HPDE6-E6E7 (cell line): Measurements from ENCODE around the gene SLITRK1.

Source experiments
- DNase-seq: peaks from one replicate; pipeline ENCODE4 v3.0.0; 2011; ENCODE audit warnings: missing footprints; ENCODE audit errors: extremely low spot score

The SLITRK1 gene, protein sequence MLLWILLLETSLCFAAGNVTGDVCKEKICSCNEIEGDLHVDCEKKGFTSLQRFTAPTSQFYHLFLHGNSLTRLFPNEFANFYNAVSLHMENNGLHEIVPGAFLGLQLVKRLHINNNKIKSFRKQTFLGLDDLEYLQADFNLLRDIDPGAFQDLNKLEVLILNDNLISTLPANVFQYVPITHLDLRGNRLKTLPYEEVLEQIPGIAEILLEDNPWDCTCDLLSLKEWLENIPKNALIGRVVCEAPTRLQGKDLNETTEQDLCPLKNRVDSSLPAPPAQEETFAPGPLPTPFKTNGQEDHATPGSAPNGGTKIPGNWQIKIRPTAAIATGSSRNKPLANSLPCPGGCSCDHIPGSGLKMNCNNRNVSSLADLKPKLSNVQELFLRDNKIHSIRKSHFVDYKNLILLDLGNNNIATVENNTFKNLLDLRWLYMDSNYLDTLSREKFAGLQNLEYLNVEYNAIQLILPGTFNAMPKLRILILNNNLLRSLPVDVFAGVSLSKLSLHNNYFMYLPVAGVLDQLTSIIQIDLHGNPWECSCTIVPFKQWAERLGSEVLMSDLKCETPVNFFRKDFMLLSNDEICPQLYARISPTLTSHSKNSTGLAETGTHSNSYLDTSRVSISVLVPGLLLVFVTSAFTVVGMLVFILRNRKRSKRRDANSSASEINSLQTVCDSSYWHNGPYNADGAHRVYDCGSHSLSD

DNA sequence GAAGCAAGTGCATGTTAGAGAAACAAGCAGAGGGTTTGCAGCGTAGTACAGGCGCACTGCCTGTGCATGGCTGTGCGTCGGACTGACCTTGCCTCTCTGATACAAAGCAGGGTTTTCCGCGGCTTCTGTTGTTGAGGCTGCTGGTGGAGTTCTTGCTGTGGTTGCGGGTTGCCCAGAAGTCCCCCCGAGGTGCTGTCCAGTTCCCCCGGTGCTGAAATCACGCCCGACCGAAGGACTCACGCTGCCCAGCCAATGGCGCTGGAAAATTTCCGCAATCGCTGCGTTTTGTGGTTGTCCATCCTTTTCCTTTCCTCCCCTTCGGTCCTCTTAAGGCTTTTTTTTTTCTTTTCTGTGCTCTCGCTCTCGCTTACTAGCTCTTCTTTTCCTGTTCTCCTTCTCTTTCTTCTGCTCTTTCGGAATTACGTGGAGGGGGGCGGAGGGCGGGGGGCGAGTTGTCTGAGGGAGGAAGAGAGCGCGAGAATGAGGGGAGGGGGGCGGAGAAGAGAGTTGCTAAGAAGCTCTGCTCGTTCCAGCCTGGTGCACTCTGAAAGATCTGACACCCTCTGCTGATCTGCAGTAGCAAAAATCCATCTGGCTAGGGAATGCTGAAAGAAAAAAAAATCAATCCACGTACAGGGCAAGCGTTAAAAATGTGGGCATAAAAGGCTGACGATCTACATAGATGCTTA, at the start of gene SLITRK1:
SLITRK1 (minus strand) TSS at position 558 of the 689 bp plus-strand sequence. CDS start 967 bp downstream, outside the sequence.
- no peak for DNase-seq

DNA sequence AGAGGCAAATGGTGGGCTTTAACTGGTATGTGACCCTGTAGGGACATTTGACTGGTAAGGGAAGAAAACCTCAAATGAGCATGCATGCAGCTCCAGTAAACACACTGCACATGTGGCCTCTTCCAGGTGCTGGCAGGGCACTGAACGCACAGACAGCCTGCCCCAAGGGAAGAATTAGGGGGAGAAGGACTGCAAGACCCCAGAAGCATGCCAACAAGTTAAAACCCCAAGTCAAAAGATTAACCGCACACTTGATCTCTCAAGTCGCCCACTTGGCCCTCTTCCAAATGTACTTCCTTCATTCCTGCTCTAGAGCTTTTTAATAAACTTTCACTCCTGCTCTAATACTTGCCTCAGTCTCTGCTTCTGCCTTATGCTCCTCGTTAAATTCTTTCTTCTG, 46.9 kb upstream of the SLITRK1 start:
- DNase-seq = no peak

DNA sequence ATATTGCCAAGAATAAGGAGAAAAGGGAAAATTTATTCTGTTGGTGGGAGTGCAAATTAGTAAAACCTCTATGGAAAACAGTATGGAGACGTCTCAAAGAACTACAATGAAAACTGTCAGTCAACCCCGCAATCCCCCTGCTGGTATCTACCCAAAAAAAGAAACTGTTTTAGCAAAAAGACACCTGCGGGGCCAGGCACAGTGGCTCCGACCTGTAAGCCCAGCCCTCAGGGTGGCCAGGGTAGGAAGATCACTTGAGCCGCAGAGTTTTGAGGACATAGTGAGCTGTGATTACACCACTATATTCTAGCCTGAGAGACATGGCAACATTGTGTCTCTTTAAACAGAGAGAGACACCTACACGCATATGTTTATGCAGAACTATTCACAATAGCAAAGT, 37.5 kb upstream of the SLITRK1 start:
- DNase-seq = no peak

DNA sequence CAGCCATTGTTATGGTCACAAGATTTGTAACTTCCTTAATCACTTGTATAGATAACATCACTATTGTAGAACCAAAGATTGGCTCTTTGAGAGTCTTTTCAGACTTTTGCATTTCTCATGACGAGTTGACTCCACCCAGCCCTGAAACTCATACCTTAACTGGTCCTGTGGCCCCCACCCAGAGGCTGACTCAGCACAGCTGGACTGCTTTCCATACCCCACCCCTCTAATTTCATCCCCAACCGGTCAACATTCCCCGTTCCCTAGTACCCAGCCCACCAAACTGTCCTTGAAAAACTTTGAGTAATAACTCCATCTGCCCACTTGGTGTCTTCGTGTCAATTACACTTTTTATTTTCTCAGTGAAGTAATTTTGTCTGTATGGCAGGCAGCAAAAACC, 32.1 kb upstream of the SLITRK1 start:
- no peak for DNase-seq

DNA sequence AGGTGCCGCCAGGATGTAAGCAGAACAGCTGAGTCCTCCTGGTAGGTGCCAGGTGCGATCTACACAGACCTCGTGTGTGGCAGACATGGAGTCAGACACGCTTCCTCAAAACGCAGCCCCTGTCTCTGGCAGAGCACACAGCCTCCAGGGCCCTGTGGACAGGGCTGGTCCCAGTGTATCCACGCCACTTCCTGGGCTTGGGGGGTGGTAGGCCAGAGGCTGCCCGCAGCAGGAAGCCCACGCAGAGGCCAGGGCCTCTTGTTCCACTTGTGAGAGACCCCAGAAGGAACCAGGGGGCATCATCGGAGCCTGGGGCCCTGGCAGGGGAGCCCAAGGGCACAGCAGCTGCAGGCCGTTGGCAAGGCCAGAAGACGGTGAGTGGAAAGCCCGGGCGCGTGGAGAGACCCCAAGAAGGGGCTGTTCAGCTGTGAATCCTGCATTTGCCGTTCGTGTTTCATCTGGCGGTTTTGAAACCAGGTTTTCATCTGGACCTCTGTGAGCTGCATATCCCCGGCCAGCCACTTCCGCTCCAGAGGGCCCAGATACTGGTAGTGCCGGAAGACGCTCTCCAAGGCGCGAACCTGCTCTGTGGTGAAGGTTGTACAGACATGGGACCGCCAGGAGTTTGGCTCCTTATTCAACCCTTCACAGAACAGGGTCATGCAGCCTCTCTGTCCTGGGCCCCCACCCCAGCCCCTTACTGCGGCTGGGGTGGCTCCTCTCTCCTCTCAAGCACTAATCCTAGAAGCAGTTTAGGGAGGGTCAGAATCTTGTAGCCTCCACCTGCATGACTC, 25.1 kb upstream of the SLITRK1 start:
- no peak for DNase-seq

DNA sequence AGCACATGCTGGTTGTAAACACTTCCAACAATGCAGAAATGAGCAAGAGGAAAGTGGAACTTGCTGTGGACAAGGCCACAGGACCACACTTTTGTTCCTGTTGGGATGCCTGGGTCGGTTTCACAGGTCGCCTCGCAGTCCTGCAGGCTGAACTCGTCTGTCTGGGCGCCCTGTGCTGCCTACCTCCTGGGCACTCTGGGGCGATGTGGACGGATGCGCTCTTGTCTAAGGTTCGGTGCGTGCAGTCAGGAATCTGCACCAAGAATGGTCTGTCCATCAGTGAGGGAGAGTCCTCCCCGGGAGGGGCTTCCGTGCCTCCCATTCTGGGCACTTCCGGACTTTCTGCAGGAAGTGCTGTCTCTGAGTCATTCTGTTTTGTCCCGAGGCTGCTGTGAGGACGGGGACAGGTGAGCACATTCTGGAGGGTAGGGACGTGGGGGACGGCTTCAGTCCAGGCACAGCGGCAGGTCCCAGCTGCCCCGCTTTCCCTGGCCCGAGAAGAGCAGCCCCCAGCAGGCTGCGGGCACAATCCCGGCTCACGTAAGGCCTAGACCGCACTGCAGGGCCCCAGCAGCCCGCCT, 24.1 kb upstream of the SLITRK1 start:
- no peak for DNase-seq

DNA sequence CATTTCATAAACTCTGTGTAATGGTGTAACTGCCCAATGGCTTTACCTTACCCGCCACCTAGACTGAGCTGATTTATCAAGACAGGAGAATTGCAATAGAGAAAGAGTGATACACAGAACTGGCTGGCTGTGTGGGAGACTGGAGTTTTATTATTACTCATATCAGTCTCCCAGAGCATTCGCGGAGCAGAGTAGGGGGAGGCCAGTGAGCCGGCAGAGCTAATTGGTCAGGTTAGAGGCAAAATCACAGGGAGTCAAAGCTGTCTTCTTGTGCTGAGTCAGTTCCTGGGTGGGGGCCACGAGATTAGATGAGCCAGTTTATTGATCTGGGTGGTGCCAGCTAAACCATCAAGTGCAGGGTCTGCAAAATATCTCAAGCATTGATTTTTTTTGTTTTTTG, 23.4 kb upstream of the SLITRK1 start:
- DNase-seq = no peak

DNA sequence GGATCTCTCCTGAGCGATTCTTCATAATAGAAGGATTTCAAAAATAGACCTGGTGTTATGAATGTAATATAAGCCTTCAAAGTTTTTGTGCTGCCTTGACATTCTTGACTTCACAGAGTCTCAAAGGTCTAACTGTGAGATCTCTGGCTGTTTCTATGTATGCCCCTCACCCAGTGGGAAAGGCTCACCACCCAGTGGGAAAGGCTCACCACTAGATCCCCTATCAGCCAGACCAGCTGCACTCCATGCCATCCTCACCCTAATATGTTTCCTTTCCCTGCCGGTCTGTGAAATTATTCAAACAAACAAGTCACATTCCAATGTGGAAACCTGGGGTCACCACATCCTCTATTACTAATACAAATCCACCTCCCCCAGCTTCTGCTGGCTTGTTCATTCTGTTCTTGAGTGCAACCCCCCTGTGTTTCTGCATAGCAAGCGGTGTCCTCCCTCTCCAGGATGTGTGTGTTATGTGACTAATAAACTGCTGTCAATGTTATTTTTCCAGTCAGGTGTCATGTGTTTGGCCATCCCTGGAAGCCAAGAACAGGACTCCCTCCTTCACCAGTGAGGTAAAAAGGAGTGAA, 13.8 kb upstream of the SLITRK1 start:
- DNase-seq = no peak

DNA sequence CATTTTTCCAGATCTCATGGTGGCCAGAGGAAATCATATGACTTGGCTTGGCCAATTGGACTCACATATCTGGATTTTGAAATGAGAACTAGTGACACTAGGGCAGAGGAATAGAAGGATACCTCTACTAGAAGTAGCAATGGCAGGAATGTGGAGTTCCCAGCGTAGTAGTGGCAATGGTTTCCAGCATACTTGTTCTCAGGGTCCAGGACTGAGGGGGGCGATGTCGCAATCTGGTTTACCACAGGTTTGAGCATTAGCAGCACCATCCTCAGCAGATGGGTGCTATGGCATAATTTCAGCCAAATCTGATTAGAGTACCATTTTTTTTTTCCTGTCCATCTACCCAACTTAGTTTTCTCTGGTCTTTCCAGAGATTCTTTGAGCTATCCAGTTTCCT, 8.1 kb upstream of the SLITRK1 start:
- DNase-seq = no peak

DNA sequence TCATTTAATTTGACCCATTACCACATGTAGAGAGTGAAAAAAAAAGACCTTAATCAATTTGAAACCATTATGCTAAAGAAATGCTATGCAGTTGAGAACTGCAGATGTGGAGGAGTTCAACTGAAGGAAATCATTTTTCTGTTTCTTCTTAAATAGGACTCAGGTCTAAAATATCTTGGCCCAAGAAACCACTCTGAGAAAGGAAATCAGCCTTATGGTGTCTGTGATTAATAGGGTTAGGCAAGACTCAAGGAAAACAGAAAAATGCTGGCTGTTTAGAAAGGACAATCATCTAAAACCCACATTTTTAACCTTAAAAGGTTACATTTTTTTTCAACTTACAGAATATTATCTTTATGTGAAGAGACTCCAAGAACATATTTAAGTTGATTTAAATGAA, 1.9 kb upstream of the SLITRK1 start:
- no peak for DNase-seq

DNA sequence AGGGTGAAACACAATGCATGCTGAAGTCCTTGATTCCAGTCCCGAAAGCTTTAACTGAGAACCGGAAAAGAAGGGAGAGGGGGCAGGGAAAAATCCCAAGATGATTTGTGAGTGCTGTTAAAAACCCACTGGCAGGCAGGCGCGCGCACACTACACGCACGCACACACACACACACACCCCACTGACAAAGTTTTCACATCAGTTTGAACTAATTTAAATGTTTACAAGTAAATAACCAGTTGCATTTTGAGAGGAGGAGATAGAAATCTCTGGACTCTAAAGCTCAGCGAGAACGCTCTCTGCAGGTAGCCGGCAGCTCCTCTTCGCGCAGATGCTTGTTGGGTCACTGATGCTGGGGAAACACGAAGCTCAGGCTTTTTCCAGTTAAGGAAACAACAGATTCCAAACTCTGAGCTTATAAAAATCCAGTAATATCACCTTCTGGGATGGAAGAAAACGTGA, 818 bp upstream of the SLITRK1 start:
- no peak for DNase-seq

DNA sequence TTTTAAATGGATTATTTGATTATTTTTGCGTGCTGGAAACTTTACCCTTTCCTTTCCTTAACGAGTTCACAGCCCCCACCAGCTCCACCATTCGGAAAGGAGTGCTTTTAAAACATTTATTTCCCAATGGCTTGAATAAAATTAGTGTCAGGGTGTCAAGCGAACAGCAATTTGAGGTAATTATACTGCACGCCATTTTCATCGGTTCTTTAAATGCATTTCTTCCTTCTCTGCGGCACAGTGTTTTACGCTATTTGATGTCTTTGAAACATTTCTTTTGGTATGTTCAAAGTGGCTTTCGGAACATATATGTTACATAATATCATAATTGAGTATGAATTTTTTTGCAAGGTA, 309 bp upstream of the SLITRK1 start:
- no peak for DNase-seq

DNA sequence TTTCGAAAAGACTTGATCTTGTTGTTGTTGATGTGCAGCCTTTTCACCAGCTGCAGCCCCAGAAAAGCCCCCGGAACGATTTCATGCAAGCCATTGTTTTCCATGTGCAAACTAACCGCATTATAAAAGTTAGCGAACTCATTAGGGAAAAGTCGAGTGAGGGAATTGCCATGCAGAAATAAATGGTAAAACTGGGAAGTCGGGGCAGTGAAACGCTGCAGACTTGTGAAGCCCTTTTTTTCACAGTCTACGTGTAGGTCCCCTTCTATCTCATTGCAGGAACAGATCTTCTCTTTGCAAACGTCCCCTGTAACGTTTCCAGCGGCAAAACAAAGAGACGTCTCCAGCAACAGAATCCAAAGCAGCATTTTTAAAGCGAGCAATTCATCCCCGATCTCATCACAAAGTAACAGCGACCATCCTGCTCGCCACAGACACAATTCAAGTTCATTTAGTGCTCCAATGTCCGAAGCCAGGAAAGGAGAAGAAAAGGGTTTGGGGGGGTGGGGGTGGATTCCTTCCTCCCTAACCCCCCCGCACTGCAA, 1.1 kb downstream of the SLITRK1 start:
- no peak for DNase-seq

DNA sequence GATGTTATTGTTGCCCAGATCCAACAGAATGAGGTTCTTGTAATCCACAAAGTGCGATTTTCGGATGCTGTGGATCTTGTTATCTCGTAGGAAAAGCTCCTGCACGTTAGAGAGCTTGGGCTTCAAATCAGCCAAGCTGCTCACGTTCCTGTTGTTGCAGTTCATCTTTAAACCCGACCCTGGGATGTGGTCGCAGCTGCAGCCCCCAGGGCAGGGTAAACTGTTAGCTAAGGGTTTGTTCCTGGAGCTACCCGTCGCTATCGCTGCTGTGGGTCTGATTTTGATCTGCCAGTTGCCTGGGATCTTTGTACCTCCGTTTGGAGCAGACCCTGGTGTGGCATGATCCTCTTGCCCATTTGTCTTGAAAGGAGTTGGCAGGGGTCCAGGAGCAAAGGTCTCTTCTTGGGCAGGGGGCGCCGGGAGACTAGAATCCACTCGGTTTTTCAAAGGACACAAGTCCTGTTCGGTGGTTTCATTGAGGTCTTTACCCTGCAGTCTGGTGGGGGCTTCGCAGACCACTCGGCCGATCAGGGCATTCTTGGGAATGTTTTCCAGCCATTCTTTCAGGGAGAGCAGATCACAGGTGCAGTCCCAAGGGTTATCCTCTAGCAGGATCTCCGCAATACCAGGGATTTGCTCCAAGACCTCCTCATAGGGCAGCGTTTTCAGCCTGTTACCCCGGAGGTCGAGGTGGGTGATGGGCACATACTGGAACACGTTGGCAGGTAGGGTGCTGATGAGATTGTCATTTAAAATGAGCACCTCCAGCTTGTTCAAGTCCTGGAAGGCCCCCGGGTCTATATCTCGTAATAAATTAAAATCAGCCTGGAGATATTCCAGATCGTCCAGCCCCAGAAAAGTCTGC, 1.8 kb downstream of the SLITRK1 start:
- DNase-seq = no peak

DNA sequence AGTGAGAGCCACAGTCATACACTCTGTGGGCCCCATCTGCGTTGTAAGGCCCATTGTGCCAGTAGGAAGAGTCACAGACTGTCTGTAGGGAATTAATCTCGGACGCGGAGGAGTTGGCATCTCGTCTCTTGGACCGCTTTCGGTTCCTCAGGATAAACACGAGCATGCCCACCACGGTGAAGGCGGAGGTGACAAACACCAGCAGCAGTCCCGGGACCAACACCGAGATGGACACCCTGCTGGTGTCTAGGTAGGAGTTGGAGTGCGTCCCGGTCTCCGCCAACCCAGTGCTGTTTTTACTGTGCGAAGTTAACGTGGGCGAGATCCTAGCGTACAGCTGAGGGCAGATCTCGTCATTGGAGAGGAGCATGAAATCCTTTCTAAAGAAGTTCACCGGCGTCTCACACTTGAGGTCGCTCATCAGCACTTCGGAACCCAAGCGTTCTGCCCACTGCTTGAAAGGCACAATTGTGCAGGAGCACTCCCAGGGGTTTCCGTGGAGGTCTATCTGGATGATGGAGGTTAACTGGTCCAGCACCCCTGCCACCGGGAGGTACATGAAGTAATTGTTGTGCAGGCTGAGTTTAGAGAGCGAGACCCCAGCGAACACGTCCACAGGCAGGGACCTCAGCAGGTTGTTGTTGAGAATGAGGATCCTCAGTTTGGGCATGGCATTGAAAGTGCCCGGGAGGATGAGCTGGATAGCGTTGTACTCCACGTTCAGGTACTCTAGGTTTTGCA, 2.7 kb downstream of the SLITRK1 start:
- no peak for DNase-seq

DNA sequence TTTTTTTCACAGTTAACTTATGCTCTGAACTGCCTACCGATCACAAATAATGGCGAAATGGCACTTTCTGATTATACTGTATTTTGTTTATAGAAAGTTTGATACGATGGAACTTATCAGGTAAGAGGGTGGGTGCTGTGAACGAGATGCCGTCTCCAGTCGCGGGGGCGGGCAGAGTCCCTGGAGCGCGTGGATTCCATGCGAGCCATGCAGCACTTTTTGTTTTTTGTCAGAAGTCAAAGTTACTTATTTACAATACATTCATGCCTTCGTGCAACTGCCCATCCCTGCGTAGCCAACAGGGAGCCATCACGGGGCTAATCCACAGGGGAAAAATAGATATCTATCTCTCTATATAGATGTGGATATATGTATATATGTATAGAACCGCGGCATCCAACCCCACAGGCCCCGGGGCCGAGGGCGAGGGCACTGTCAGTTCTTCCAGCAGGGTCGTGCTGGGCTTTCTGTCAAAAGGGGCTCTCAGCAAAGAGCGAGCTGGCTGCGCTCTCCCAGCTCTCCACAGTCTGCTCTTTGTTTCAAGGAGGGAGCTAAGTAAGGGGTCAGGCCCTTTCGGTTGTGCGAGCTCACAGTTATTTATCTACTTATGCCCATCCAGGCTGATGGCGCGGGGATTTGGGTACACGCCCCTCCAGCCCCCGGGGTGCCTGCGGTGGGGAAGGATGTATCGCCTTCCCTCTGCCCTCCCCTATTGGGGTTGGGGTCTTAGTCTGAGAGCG, 3.4 kb downstream of the SLITRK1 start:
- no peak for DNase-seq

DNA sequence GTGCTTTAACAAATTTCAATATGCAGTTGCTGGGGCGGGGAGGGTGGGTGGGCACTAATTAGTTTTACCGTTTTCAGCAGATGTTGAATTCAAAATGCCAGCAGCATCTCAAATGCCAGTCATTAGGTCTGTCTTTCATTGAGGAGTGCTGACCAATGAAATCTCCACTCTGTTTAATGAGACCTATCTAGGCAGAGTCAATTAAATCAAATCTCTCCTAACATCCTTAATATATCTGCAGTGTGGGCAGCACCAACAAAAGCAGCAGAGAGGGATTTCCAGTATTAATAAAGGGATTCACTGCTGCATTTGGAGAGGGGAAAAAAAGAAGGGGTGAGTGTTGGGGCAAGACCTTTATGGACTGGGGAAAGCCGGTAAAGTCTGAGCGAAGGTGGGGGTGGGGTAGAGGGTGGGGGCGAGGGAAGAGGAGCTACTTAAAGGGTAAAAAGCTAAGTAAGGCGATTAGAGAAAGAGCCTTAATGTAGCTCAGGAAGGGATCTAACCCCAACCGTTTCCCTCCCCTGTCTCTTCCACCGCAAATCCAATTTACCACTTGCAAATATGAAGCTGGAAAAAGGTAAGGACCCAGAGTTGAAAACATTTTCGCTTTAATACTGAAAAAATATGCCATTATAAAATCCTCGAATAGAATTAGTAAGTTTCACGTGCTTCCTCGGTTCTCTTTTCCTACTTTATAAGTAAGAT, 4.5 kb downstream of the SLITRK1 start:
- DNase-seq = no peak

DNA sequence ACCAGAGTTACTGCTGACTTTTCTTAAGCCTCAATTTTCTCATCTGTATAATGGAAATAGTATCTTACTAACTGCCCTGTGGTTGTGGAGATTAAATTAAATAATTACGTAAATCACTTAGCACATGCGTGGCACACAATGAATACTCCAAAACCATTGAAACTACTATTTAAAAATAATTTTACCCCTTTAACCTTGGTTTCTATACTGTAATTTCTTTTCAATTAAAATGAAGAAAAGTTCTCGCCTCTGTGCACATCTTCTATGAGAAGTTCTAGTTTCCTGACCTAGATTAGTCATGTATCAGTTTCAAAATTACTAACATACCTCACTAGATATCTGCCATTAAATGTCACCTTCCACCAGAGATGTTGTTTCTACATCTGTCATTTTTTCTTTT, 5.7 kb downstream of the SLITRK1 start:
- DNase-seq = no peak
